Measurements from ENCODE around the gene RPS6KA4.

RPS6KA4 gene

GRCh38 chr11:64343767-64344559, 15.0 kb upstream of the RPS6KA4 start:
- no peak for DNase-seq (ENCODE audit: extremely low read depth, low read depth)
- TF ChIP-seq CTCF (IDR thresholded peaks at IDR 0.05; ENCODE audit: low read depth, low read length, missing control alignments): peak; percentile 16
- H3K4me3 ChIP-seq (replicated peaks; ENCODE audit: low read depth, low read length): no peak overlapping the region

DNA sequence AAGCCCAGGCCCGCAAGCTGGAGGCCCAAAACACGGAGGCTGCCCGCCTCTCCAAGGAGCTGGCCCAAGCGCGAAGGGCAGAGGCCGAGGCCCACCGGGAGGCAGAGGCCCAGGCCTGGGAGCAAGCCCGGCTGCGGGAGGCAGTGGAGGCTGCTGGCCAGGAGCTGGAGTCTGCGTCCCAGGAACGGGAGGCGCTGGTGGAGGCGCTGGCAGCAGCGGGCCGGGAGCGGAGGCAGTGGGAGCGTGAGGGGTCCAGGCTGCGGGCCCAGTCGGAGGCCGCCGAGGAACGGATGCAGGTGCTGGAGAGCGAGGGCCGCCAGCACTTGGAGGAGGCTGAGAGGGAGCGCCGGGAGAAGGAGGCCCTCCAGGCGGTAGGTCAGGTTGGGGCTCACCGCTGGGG, 14.2 kb upstream of the RPS6KA4 start:
- TF ChIP-seq CTCF (IDR thresholded peaks at IDR 0.05; ENCODE audit: low read depth, low read length, missing control alignments): no peak
- H3K4me3 ChIP-seq (replicated peaks; ENCODE audit: low read depth, low read length): no peak overlapping the region
- DNase-seq (ENCODE audit: extremely low read depth, low read depth): no peak

DNA sequence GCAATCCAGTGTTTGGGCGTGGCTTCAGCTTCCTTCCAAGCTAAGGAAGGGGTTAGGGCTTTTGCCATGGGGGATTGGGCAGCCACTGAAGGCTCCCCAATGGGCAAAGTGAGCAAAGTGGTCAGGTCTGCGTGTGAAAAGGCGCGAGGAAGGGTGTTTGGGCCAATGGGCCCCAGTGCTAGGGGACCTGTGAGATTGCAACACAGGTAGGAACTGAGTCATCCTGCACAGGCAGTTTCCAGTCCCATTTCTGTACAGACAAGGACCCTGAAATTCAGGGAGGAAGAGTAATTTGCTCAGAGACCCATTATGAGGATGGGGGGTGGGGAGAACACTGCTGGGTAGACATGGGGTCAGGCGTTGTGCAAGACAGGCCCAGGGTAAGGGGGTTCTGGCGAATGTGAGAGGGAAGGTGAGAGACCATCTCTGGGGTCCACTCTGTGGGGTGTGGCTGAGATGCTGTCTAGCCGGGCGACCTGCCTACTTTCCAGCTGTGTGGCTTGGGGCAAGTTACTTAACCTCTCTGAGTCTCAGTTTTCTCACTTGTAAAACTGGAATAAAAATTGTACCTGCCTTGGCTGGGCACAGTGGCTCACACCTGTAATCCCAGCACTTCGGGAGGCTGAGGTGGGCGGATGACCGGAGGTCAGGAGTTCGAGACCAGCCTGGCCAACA, 11.6 kb upstream of the RPS6KA4 start:
- no peak overlapping the region for H3K4me3 ChIP-seq (replicated peaks; ENCODE audit: low read depth, low read length)
- no peak for TF ChIP-seq CTCF (IDR thresholded peaks at IDR 0.05; ENCODE audit: low read depth, low read length, missing control alignments)
- no peak for DNase-seq (ENCODE audit: extremely low read depth, low read depth)

DNA sequence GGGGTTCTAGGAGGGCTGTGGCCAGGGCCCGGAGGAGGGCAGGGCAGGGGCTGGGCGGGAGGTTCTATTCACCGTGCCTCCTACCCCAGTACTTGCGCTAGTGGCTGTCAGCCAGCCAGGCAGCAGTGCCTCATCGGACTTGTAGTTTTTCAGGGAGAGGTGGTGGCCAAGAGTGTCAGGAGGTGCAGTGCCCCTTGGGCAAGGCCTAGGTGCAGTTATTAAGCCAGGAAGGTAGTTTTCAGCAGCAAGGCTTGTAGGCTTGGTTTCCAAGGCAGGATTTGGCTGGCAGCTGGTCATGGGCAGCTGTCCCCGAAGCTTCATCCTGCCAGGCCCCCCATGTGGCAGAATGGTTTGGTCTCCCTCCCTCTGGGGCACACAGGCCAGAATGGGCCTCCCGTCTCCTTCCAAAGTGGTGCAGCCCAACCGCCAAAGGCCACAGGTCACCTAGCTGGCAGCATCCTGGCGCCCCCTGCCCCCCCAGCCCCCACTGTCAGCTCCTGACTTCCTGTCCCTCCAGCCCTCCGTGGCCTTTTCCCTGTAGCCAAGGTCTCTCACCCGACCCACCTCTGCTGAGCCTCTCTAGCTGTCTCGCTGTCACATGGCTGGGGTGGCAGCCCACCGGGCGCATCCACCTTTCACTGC, 10.5 kb upstream of the RPS6KA4 start:
- TF ChIP-seq CTCF (IDR thresholded peaks at IDR 0.05; ENCODE audit: low read depth, low read length, missing control alignments): no peak
- H3K4me3 ChIP-seq (replicated peaks; ENCODE audit: low read depth, low read length): no peak overlapping the region
- no peak for DNase-seq (ENCODE audit: extremely low read depth, low read depth)

- DNase-seq (ENCODE audit: extremely low read depth, low read depth): no peak
- no peak overlapping the region for H3K4me3 ChIP-seq (replicated peaks; ENCODE audit: low read depth, low read length)
- TF ChIP-seq CTCF (IDR thresholded peaks at IDR 0.05; ENCODE audit: low read depth, low read length, missing control alignments): no peak
Measured at GRCh38 chr11:64349025-64349387, 10.0 kb upstream of the RPS6KA4 start.

GRCh38 chr11:64349404-64349803, 9.6 kb upstream of the RPS6KA4 start:
- no peak overlapping the region for H3K4me3 ChIP-seq (replicated peaks; ENCODE audit: low read depth, low read length)
- DNase-seq (ENCODE audit: extremely low read depth, low read depth): no peak
- TF ChIP-seq CTCF (IDR thresholded peaks at IDR 0.05; ENCODE audit: low read depth, low read length, missing control alignments): no peak

All from HFF-Myc (cell line).